PC-3 (cell line): Measurements from ENCODE around the gene SQOR.

Experiments
- CTCF ChIP-seq: fragments of 300-600 bp; sonication (generic); conservative IDR thresholded peaks from 2 replicates; pipeline ENCODE4 v1.5.1; 2017; ENCODE audit warnings: antibody characterized with exemption, low read depth, mild to moderate bottlenecking, low read length
- EZH2 ChIP-seq: fragments of 300-600 bp; sonication (generic); IDR thresholded peaks from one replicate; pipeline ENCODE4 v1.6.1; 2017; ENCODE audit warnings: antibody characterized with exemption, mild to moderate bottlenecking, low read length; ENCODE audit not compliant: unreplicated experiment

GRCh38 chr15:45612790-45613415, 21.9 kb upstream of the SQOR start:
- TF ChIP-seq CTCF = no peak
- no peak for TF ChIP-seq EZH2
